ENCODE results near the gene MAN1A1. TPM values are rescaled to one million over a fixed set of nuclear protein-coding genes. Genes with fewer than 3 reads are reported as not detected.

MAN1A1 gene
- total RNA-seq, 1 experiment from 2014 or later, result 0.06 TPM

DNA sequence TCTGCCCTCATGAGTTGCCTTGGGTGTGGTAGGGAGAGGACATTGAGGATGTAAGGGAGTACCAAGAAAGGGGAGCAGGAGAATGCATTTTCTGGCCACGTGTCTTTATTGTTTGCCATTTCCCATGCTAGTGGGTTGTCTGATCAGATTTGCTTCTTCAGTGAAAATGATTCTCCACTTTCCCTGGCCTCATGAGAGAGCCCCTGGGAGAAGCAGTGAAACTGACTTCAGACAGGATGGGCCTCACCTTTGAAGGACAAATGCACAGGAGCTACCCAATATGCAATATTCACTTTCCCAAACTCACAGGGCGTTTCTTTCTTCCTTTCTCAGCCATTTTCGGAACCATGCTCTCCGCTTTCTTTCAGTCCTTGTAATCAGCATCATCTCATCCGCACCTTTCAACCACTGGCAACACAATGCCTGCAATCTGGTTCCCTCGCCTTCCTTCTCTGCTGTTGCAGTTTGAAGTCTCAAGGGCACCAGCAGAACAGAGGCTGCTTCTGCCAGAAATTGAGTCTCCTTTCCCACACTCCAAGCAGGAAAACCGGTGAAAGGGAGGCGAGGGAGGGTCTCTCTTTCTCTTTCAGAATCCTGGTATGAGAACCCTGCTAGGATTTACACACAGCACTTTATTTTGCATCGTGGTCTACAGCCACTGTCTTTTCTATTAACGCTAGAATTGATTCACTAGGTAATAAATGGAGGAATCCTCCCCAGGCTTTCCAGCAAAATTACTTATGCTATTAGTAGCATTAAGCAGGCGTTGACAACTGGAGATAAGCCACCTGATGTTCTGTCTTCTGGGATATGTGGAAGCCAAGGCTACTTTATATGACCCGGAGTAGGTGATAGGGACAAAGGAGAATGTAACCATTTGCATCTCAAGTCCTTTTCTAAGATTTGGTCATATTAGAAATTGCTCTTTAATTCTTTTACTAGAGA, 209.1 kb downstream of the MAN1A1 start:
- no peak for DNase-seq (ENCODE audit: low spot score)
- Histone ChIP-seq H3K36me3 (ENCODE audit: insufficient read depth, low read length, poor library complexity, severe bottlenecking) (no peaks in the 10 kb centered on the region), H3K4me3 (ENCODE audit: low read depth, low read length, poor library complexity, severe bottlenecking) (no peak overlapping the region), H3K27me3 (replicated peaks; ENCODE audit: insufficient read depth, low read depth, low read length, poor library complexity) (no peaks in the 10 kb centered on the region), H3K4me1 (ENCODE audit: insufficient read depth, low read length, poor library complexity, severe bottlenecking) (no peaks in the 10 kb centered on the region), H3K27ac (ENCODE audit: low read depth, low read length, poor library complexity, severe bottlenecking) (no peak overlapping the region), H3K9me3 (ENCODE audit: low read depth, low read length, poor library complexity, severe bottlenecking) (no peaks in the 10 kb centered on the region)
- ChIA-PET POLR2A (ENCODE audit: low non-redundant PET) (no interaction called here), CTCF (interaction anchor here (0.8 kb wide), 1 partner anchor 11 kb away, joined by 4 read pairs; no protein-coding TSS in a partner anchor)
- no TSS peak for BruUV-seq (replicated peaks)
- intact Hi-C loops (cut with micrococcal nuclease; ENCODE audit: unreplicated experiment), result loop anchor here (10.0 kb wide), 1 partner anchor 934 kb away; no protein-coding TSS in a partner anchor
- no peak for TF ChIP-seq EZH2 (IDR thresholded peaks at IDR 0.05; ENCODE audit: borderline replicate concordance, low read depth, low read length, poor library complexity, severe bottlenecking)

DNA sequence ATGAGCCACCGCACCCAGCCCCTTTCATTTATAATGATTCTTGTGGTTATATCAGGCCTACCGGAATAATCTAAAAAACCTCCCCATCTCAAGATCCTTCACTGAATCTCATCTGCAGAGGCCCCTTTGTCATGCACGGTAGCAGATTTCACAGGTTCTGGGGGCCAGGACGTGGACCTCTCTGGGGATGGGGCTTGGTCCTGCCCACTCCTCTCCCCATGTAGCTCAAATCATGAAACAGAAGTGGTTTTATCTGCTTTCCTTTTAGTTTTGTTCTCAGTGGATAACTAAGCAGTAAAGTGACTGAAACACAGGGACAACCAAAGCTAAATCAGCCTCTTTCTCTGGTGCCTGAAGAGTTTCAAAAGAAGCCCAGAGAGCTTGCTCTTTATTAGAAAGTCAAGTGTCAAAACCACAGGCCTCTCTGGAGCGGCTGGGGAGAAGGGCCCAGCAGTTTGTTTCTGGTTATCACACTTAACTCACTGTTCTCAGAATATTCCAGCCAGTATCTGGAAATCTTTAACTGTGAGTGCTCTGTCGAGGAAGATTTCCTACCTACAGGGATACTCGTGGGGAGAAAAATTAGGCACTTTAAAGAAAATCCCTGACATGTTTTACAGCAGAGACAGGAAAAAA, 210.5 kb downstream of the MAN1A1 start:
- ChIA-PET POLR2A (ENCODE audit: low non-redundant PET) (no interaction called here), CTCF (no interaction called here)
- no TSS peak for BruUV-seq (replicated peaks)
- Histone ChIP-seq H3K9me3 (ENCODE audit: low read depth, low read length, poor library complexity, severe bottlenecking) (no peaks in the 10 kb centered on the region), H3K27ac (ENCODE audit: low read depth, low read length, poor library complexity, severe bottlenecking) (no peak overlapping the region), H3K36me3 (ENCODE audit: insufficient read depth, low read length, poor library complexity, severe bottlenecking) (no peaks in the 10 kb centered on the region), H3K4me1 (ENCODE audit: insufficient read depth, low read length, poor library complexity, severe bottlenecking) (no peaks in the 10 kb centered on the region), H3K27me3 (replicated peaks; ENCODE audit: insufficient read depth, low read depth, low read length, poor library complexity) (no peaks in the 10 kb centered on the region), H3K4me3 (ENCODE audit: low read depth, low read length, poor library complexity, severe bottlenecking) (no peak overlapping the region)
- TF ChIP-seq CTCF (conservative IDR thresholded peaks at IDR 0.05; ENCODE audit: low read depth, low read length), result no peak
- intact Hi-C loops (cut with micrococcal nuclease; ENCODE audit: unreplicated experiment), result no loop called here
- no peak for DNase-seq (ENCODE audit: low spot score)

DNA sequence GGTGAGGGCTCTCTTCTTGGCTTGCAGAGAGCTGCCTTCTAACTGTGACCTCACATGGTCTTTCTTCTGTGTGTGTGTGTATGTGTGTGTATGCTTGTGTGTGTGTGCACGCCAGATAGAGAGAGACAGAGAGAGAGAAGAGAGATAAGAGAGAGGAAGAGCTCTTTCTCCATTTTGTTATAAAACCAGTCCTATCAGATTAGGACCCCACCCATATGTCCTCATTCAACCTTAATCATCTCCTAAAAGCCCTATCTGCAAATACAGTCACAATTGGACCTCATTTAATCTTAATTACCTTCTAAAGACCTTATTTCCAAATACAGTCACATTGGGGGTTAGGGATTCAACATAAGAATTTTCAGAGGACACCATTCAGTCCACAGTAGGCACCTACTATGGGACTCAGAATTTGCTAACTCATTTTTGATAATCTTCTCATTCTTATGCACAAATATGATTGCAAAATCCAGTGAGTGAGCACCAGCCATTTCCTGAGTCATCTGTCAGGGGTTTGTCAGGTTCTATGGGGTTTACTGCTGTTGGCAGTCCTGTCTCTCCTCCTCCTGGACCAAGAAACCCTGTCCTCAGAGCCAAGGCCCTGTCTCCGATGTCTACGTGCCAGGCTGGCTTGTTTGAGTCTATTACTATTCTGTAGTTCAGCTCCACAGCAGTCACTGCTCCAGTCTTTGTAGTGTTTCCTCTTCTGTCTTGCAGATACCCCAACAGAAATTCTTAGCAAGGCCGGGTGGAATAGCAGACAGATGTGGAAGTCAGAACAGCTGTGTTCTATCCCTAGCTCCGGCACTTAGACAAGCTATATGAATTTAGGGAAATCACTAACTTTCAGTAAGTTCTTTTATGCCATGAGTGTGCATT, 212.1 kb downstream of the MAN1A1 start:
- no peak for TF ChIP-seq CTCF (conservative IDR thresholded peaks at IDR 0.05; ENCODE audit: low read depth, low read length)
- no peak for TF ChIP-seq EZH2 (IDR thresholded peaks at IDR 0.05; ENCODE audit: borderline replicate concordance, low read depth, low read length, poor library complexity, severe bottlenecking)
- Histone ChIP-seq H3K4me3 (ENCODE audit: low read depth, low read length, poor library complexity, severe bottlenecking) (no peak overlapping the region), H3K4me1 (ENCODE audit: insufficient read depth, low read length, poor library complexity, severe bottlenecking) (no peaks in the 10 kb centered on the region), H3K9me3 (ENCODE audit: low read depth, low read length, poor library complexity, severe bottlenecking) (no peaks in the 10 kb centered on the region), H3K27me3 (replicated peaks; ENCODE audit: insufficient read depth, low read depth, low read length, poor library complexity) (no peaks in the 10 kb centered on the region), H3K27ac (ENCODE audit: low read depth, low read length, poor library complexity, severe bottlenecking) (no peak overlapping the region), H3K36me3 (ENCODE audit: insufficient read depth, low read length, poor library complexity, severe bottlenecking) (no peaks in the 10 kb centered on the region)
- ChIA-PET CTCF (no interaction called here), POLR2A (ENCODE audit: low non-redundant PET) (no interaction called here)
- DNase-seq (ENCODE audit: low spot score), result no peak
- BruUV-seq (replicated peaks), result no TSS peak
- intact Hi-C loops (cut with micrococcal nuclease; ENCODE audit: unreplicated experiment), result no loop called here

All from A673 (cell line).